Neural progenitor cell (in vitro differentiated cells): Measurements from ENCODE around the gene UGT1A7.

Experiments used
- CTCF ChIP-seq: fragments of 200-600 bp; sonication (generic); IDR thresholded peaks from 2 replicates; pipeline ENCODE4 v1.5.1; 2017; ENCODE audit warnings: antibody characterized with exemption, mild to moderate bottlenecking
- EZH2 ChIP-seq: fragments of 200-600 bp; sonication (generic); IDR thresholded peaks from 2 replicates; pipeline ENCODE4 v1.6.1; 2017; ENCODE audit warnings: antibody characterized with exemption, mild to moderate bottlenecking, moderate library complexity
- EZH2phosphoT487 ChIP-seq: fragments of 200-600 bp; sonication (generic); IDR thresholded peaks from 2 replicates; pipeline ENCODE4 v1.6.1; 2017; ENCODE audit warnings: antibody characterized with exemption

GRCh38 chr2:233689031-233689430 lies 7.3 kb downstream of the UGT1A7 start:
- TF ChIP-seq CTCF, result no peak
- no peak for TF ChIP-seq EZH2
- no peak for TF ChIP-seq EZH2phosphoT487
